ENCODE measurements around the gene TRAF7.

- TF ChIP-seq CTCF (IDR thresholded peaks at IDR 0.05): no peak
- no peak for TF ChIP-seq POLR2A (IDR thresholded peaks at IDR 0.05)
- no peak for TF ChIP-seq POLR2AphosphoS5 (IDR thresholded peaks at IDR 0.05)
- no peak for TF ChIP-seq EP300 (IDR thresholded peaks at IDR 0.05)
These were observed 52.7 kb downstream of the TRAF7 start for GRCh38 chr16:2208308-2208707.

Measured in upper lobe of left lung (tissue), 4 donors.